K562 (cell line): ENCODE data around the gene CAMK2B. TPM values are rescaled to one million over a fixed set of nuclear protein-coding genes. Genes with fewer than 3 reads are reported as not detected.

Experiments used
- CREB1 ChIP-seq, 2 experiments: sonication (generic) in 1 of 2; formaldehyde crosslinking in 1 of 2; IDR thresholded peaks; 2 replicates each; pipeline versions ENCODE4 v1.6.1 to v1.8.0; 2012 to 2022; ENCODE audit warnings: inconsistent platforms in 1 of 2, mild to moderate bottlenecking in 1 of 2, missing genetic modification reagents in 1 of 2, moderate library complexity in 1 of 2
- ILF3 ChIP-seq: fragments of 450-650 bp; IDR thresholded peaks from 2 replicates; pipeline ENCODE4 v1.6.1; 2018; ENCODE audit warnings: antibody characterized with exemption, mild to moderate bottlenecking, moderate library complexity, borderline replicate concordance
- MAFG ChIP-seq: fragments of 450-650 bp; conservative IDR thresholded peaks from 2 replicates; pipeline ENCODE4 v1.6.1; 2016; ENCODE audit warnings: missing genetic modification characterization, missing compliant biosample characterization
- PPARD ChIP-seq: fragments of 250-450 bp; sonication (Bioruptor Pico); IDR thresholded peaks from 2 replicates; pipeline ENCODE4 v1.8.0; 2022; ENCODE audit warnings: inconsistent platforms, mild to moderate bottlenecking, moderate library complexity
- ZFP36 ChIP-seq: fragments of 150-350 bp; IDR thresholded peaks from 2 replicates; pipeline ENCODE4 v1.6.1; 2018; ENCODE audit warnings: low read length, low read depth; ENCODE audit not compliant: partially characterized antibody
- ZNF354B ChIP-seq: fragments of 250-450 bp; sonication (Bioruptor Pico); IDR thresholded peaks from 2 replicates; pipeline ENCODE4 v1.4.0; 2020
- polyA plus RNA-seq, 8 experiments: library from polyadenylated mRNA; depleted of rRNA in 4 of 8; stranded (reverse) in 5 of 8; unstranded in 3 of 8; fragments of >200 nt; fragmentation: Nextera tagmentation in 2 of 8; fragmentation: Illumina TruSeq in 1 of 8; extraction: Ambion mirVana in 2 of 8; extraction: Trizol in 1 of 8; gene quantifications; 2 replicates each; pipeline versions ENCODE4 v1.2.1 to v1.2.3, GENCODE V29; 2011 to 2014; ENCODE audit warnings: inconsistent platforms in 1 of 8, missing spikeins in 1 of 8
- total RNA-seq, 7 experiments: library from RNA; depleted of rRNA in 6 of 7; stranded (reverse); fragments of >200 nt in 6 of 7; fragmentation: Illumina TruSeq in 2 of 7; extraction: Trizol in 2 of 7; gene quantifications; 2 replicates each; pipeline versions ENCODE4 v1.2.1 to v1.2.3, GENCODE V29; 2011 to 2021; ENCODE audit warnings: low replicate concordance in 1 of 7
- TF ChIP-seq, protein P1 (sequence below): fragments of 450-650 bp; IDR thresholded peaks from one replicate; pipeline ENCODE4 v1.6.1; 2018; ENCODE audit warnings: mild to moderate bottlenecking, moderate library complexity; ENCODE audit not compliant: partially characterized antibody
- TF ChIP-seq, protein P2 (sequence below): sonication (generic); formaldehyde crosslinking; IDR thresholded peaks from 2 replicates; pipeline ENCODE4 v1.8.0; 2022; ENCODE audit warnings: mild to moderate bottlenecking, missing genetic modification reagents
- TF ChIP-seq, protein P3 (sequence below): fragments of 450-650 bp; formaldehyde crosslinking; IDR thresholded peaks from 2 replicates; pipeline ENCODE4 v1.4.0; 2022; ENCODE audit warnings: missing genetic modification characterization
- TF ChIP-seq, protein P4 (sequence below): sonication (generic); formaldehyde crosslinking; IDR thresholded peaks from 2 replicates; pipeline ENCODE4 v1.9.0; 2022; ENCODE audit warnings: mild to moderate bottlenecking, missing genetic modification reagents

Gene CAMK2B
- total and polyA plus RNA-seq, 9 of the 15 experiments (the other 6 are each of a cell fraction or from before 2014, with no cell fraction given): 0.04 to 0.09 (median 0.05) TPM; not detected in 4

DNA sequence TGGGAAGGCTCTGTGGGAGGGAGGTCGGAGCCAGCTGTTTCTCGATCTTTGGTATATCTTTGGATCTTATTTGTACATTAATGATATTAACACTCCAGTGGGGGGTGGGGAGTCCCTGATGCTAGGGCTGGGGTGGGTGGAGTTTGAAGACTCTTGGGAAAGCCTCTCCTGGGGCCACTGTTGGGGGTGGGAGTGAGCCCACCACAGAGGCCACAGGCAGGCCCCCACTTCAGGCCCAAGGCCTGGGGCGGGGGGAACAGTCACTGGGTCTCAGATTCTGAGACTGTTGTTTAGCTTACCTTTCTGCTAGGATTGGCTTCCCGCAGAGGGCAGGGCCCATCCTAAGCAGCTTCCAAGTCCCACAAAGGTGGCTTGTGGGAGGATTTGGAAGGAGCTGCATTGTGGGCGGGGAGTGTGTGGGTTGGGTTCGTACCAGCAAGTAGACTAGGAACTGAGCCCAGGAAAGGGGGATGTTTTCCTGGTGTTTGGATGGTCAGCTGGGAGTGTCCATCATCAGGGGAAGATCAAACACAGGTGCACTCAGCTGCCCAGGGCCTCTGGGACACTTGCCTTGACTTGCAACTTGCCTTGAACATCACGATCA is 112.7 kb downstream of the CAMK2B start (continued):
- TF ChIP-seq MAFG (tag) (no peak), ZFP36 (no peak), ILF3 (no peak), PPARD (CRISPR knock-in tag) (no peak), ZNF354B (CRISPR knock-in tag) (no peak), CREB1 (IDR thresholded peaks at IDR 0.05) (no peak), CREB1 (CRISPR knock-in tag; IDR thresholded peaks at IDR 0.05) (no peak)
- TF ChIP-seq, protein P1, sequence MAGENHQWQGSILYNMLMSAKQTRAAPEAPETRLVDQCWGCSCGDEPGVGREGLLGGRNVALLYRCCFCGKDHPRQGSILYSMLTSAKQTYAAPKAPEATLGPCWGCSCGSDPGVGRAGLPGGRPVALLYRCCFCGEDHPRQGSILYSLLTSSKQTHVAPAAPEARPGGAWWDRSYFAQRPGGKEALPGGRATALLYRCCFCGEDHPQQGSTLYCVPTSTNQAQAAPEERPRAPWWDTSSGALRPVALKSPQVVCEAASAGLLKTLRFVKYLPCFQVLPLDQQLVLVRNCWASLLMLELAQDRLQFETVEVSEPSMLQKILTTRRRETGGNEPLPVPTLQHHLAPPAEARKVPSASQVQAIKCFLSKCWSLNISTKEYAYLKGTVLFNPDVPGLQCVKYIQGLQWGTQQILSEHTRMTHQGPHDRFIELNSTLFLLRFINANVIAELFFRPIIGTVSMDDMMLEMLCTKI: no peak
- TF ChIP-seq, protein P2, sequence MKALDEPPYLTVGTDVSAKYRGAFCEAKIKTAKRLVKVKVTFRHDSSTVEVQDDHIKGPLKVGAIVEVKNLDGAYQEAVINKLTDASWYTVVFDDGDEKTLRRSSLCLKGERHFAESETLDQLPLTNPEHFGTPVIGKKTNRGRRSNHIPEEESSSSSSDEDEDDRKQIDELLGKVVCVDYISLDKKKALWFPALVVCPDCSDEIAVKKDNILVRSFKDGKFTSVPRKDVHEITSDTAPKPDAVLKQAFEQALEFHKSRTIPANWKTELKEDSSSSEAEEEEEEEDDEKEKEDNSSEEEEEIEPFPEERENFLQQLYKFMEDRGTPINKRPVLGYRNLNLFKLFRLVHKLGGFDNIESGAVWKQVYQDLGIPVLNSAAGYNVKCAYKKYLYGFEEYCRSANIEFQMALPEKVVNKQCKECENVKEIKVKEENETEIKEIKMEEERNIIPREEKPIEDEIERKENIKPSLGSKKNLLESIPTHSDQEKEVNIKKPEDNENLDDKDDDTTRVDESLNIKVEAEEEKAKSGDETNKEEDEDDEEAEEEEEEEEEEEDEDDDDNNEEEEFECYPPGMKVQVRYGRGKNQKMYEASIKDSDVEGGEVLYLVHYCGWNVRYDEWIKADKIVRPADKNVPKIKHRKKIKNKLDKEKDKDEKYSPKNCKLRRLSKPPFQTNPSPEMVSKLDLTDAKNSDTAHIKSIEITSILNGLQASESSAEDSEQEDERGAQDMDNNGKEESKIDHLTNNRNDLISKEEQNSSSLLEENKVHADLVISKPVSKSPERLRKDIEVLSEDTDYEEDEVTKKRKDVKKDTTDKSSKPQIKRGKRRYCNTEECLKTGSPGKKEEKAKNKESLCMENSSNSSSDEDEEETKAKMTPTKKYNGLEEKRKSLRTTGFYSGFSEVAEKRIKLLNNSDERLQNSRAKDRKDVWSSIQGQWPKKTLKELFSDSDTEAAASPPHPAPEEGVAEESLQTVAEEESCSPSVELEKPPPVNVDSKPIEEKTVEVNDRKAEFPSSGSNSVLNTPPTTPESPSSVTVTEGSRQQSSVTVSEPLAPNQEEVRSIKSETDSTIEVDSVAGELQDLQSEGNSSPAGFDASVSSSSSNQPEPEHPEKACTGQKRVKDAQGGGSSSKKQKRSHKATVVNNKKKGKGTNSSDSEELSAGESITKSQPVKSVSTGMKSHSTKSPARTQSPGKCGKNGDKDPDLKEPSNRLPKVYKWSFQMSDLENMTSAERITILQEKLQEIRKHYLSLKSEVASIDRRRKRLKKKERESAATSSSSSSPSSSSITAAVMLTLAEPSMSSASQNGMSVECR: no peak
- TF ChIP-seq, protein P3, sequence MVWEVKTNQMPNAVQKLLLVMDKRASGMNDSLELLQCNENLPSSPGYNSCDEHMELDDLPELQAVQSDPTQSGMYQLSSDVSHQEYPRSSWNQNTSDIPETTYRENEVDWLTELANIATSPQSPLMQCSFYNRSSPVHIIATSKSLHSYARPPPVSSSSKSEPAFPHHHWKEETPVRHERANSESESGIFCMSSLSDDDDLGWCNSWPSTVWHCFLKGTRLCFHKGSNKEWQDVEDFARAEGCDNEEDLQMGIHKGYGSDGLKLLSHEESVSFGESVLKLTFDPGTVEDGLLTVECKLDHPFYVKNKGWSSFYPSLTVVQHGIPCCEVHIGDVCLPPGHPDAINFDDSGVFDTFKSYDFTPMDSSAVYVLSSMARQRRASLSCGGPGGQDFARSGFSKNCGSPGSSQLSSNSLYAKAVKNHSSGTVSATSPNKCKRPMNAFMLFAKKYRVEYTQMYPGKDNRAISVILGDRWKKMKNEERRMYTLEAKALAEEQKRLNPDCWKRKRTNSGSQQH (CRISPR knock-in tag): no peak
- TF ChIP-seq, protein P4, sequence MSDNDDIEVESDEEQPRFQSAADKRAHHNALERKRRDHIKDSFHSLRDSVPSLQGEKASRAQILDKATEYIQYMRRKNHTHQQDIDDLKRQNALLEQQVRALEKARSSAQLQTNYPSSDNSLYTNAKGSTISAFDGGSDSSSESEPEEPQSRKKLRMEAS (CRISPR knock-in tag): no peak
- TF ChIP-seq, all 486 proteins: peak for 0
